Loucy (cell line): ENCODE data around the gene VWA3A.

Experiments
- H2AFZ ChIP-seq: fragments of 200-600 bp; sonication (generic); 2 replicates; pipeline ENCODE4 v1.6.0; 2016; ENCODE audit warnings: antibody characterized with exemption, mild to moderate bottlenecking, low read length, moderate library complexity
- H3F3A ChIP-seq: fragments of 200-600 bp; 2 replicates; pipeline ENCODE4 v1.6.0; 2016; ENCODE audit warnings: antibody characterized with exemption, low read depth, mild to moderate bottlenecking
- H3K27me3 ChIP-seq: fragments of 200-600 bp; sonication (generic); 2 replicates; pipeline ENCODE4 v1.6.1; 2014; ENCODE audit warnings: low read length, mild to moderate bottlenecking; ENCODE audit not compliant: insufficient read depth, poor library complexity, severe bottlenecking
- H3K36me3 ChIP-seq: fragments of 200-600 bp; sonication (generic); 2 replicates; pipeline ENCODE4 v1.6.1; 2016; ENCODE audit warnings: low read length; ENCODE audit not compliant: insufficient read depth
- H3K4me1 ChIP-seq: fragments of 200-600 bp; sonication (generic); 2 replicates; pipeline ENCODE4 v1.5.1; 2014; ENCODE audit warnings: low read length, mild to moderate bottlenecking; ENCODE audit not compliant: insufficient read depth, poor library complexity, severe bottlenecking
- H3K4me2 ChIP-seq: fragments of 200-600 bp; sonication (generic); 2 replicates; pipeline ENCODE4 v1.6.0; 2014; ENCODE audit warnings: antibody characterized with exemption, low read length, low read depth, mild to moderate bottlenecking; ENCODE audit not compliant: poor library complexity, severe bottlenecking
- H3K4me3 ChIP-seq: fragments of 200-600 bp; sonication (generic); 2 replicates; pipeline ENCODE4 v1.5.1; 2014; ENCODE audit warnings: low read length, mild to moderate bottlenecking, mixed read lengths; ENCODE audit not compliant: poor library complexity, severe bottlenecking
- H3K79me2 ChIP-seq: fragments of 200-600 bp; sonication (generic); 2 replicates; pipeline ENCODE4 v1.6.1; 2014; ENCODE audit warnings: low read length; ENCODE audit not compliant: insufficient read depth
- H3K9ac ChIP-seq: fragments of 200-600 bp; sonication (generic); 2 replicates; pipeline ENCODE4 v1.6.0; 2014; ENCODE audit warnings: mild to moderate bottlenecking, low read depth, low read length, moderate library complexity; ENCODE audit not compliant: poor library complexity, severe bottlenecking
- H3K9me2 ChIP-seq: fragments of 200-600 bp; sonication (generic); replicated peaks from 2 replicates; pipeline ENCODE4 v1.6.1; 2016; ENCODE audit warnings: low read depth, low read length, mixed read lengths
- H3K9me3 ChIP-seq: fragments of 200-600 bp; sonication (generic); 2 replicates; pipeline ENCODE4 v1.6.1; 2014; ENCODE audit warnings: mild to moderate bottlenecking, antibody characterized with exemption, low read length, low read depth; ENCODE audit not compliant: insufficient read depth
- H4K20me1 ChIP-seq: fragments of 200-600 bp; sonication (generic); 2 replicates; pipeline ENCODE4 v1.6.0; 2014; ENCODE audit warnings: antibody characterized with exemption, low read length, mild to moderate bottlenecking; ENCODE audit not compliant: insufficient read depth, poor library complexity, severe bottlenecking
- CTCF ChIP-seq: fragments of 200-600 bp; sonication (generic); conservative IDR thresholded peaks from 2 replicates; pipeline ENCODE4 v1.5.1; 2014; ENCODE audit warnings: mild to moderate bottlenecking, antibody characterized with exemption, low read length
- EZH2phosphoT487 ChIP-seq: fragments of 200-600 bp; IDR thresholded peaks from 2 replicates; pipeline ENCODE4 v1.6.1; 2018; ENCODE audit warnings: antibody characterized with exemption, mild to moderate bottlenecking, moderate library complexity, borderline replicate concordance

Gene VWA3A

GRCh38 chr16:22177968-22178930, 85.9 kb downstream of the VWA3A start:
- Histone ChIP-seq H3K9ac (no peak overlapping the region), H3K27me3 (no peaks in the 10 kb centered on the region), H3K79me2 (no peaks in the 10 kb centered on the region), H3K9me3 (no peaks in the 10 kb centered on the region), H3F3A (no peaks in the 10 kb centered on the region), H3K4me2 (no peak overlapping the region), H2AFZ (no peak overlapping the region), H3K36me3 (no peaks in the 10 kb centered on the region), H3K4me3 (no peak overlapping the region), H3K9me2 (no peaks in the 10 kb centered on the region), H3K4me1 (no peaks in the 10 kb centered on the region), H4K20me1 (no peaks in the 10 kb centered on the region)
- TF ChIP-seq EZH2phosphoT487 (no peak), CTCF (no peak)

GRCh38 chr16:22181426-22181825, 89.1 kb downstream of the VWA3A start:
- no peak for TF ChIP-seq CTCF
- TF ChIP-seq EZH2phosphoT487, result no peak
- Histone ChIP-seq H3K9me2 (no peaks in the 10 kb centered on the region), H3K79me2 (no peaks in the 10 kb centered on the region), H3K4me3 (no peak overlapping the region), H3K36me3 (no peaks in the 10 kb centered on the region), H3K4me2 (no peak overlapping the region), H4K20me1 (no peaks in the 10 kb centered on the region), H3K9ac (no peak overlapping the region), H3K9me3 (no peaks in the 10 kb centered on the region), H3K27me3 (no peaks in the 10 kb centered on the region), H3F3A (no peaks in the 10 kb centered on the region), H2AFZ (no peak overlapping the region), H3K4me1 (no peaks in the 10 kb centered on the region)

GRCh38 chr16:22181843-22182242, 89.5 kb downstream of the VWA3A start:
- Histone ChIP-seq H3K9ac (no peak overlapping the region), H4K20me1 (no peaks in the 10 kb centered on the region), H3K9me3 (no peaks in the 10 kb centered on the region), H3F3A (no peaks in the 10 kb centered on the region), H3K79me2 (no peaks in the 10 kb centered on the region), H2AFZ (no peak overlapping the region), H3K36me3 (no peaks in the 10 kb centered on the region), H3K9me2 (no peaks in the 10 kb centered on the region), H3K27me3 (no peaks in the 10 kb centered on the region), H3K4me2 (no peak overlapping the region), H3K4me1 (no peaks in the 10 kb centered on the region), H3K4me3 (no peak overlapping the region)
- TF ChIP-seq EZH2phosphoT487, result no peak
- no peak for TF ChIP-seq CTCF
